Measurements from ENCODE around the gene CASP14.

- TF ChIP-seq, protein P1, sequence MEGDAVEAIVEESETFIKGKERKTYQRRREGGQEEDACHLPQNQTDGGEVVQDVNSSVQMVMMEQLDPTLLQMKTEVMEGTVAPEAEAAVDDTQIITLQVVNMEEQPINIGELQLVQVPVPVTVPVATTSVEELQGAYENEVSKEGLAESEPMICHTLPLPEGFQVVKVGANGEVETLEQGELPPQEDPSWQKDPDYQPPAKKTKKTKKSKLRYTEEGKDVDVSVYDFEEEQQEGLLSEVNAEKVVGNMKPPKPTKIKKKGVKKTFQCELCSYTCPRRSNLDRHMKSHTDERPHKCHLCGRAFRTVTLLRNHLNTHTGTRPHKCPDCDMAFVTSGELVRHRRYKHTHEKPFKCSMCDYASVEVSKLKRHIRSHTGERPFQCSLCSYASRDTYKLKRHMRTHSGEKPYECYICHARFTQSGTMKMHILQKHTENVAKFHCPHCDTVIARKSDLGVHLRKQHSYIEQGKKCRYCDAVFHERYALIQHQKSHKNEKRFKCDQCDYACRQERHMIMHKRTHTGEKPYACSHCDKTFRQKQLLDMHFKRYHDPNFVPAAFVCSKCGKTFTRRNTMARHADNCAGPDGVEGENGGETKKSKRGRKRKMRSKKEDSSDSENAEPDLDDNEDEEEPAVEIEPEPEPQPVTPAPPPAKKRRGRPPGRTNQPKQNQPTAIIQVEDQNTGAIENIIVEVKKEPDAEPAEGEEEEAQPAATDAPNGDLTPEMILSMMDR (IDR thresholded peaks at IDR 0.05): peak; percentile 32 to 83 (median 55)
- TF ChIP-seq POLR2AphosphoS5 (IDR thresholded peaks at IDR 0.05; ENCODE audit: insufficient read depth in 1 of 2, low read depth in 1 of 2): no peak
Observed at GRCh38 chr19:15091918-15092753, 42.9 kb downstream of the CASP14 start.

All from vagina (tissue), 2 donors.